KG1 (cell line): Measurements from ENCODE around the gene ASIC2.

Experiments
- DNase-seq: peaks from one replicate; lab custom pipeline; 2025; lab: John Stamatoyannopoulos, UW

The ASIC2 gene

GRCh38 chr17:33242375-33243124 lies 50.5 kb downstream of the ASIC2 start:
- no peak for DNase-seq

GRCh38 chr17:33241390-33241789 lies 51.7 kb downstream of the ASIC2 start:
- no peak for DNase-seq

- no peak for DNase-seq
These were observed 52.7 kb downstream of the ASIC2 start for GRCh38 chr17:33240362-33240761.

- no peak for DNase-seq
These were observed 53.4 kb downstream of the ASIC2 start for GRCh38 chr17:33239702-33240101.

- no peak for DNase-seq
These were observed 58.0 kb downstream of the ASIC2 start for GRCh38 chr17:33234930-33235685.

- no peak for DNase-seq
These were observed 58.9 kb downstream of the ASIC2 start for GRCh38 chr17:33234233-33234632.

GRCh38 chr17:33233811-33234177 lies 59.3 kb downstream of the ASIC2 start:
- DNase-seq: no peak

GRCh38 chr17:33229499-33229898 lies 63.6 kb downstream of the ASIC2 start:
- DNase-seq: no peak

GRCh38 chr17:33229028-33229427 lies 64.1 kb downstream of the ASIC2 start:
- no peak for DNase-seq

GRCh38 chr17:33228548-33228947 lies 64.5 kb downstream of the ASIC2 start:
- no peak for DNase-seq

- no peak for DNase-seq
These were observed 65.2 kb downstream of the ASIC2 start for GRCh38 chr17:33227911-33228310.

GRCh38 chr17:33225994-33226393 lies 67.1 kb downstream of the ASIC2 start:
- DNase-seq: no peak

GRCh38 chr17:33225509-33225908 lies 67.6 kb downstream of the ASIC2 start:
- DNase-seq: no peak

GRCh38 chr17:33220036-33220435 lies 73.1 kb downstream of the ASIC2 start:
- DNase-seq: no peak

GRCh38 chr17:33218698-33219601 lies 74.1 kb downstream of the ASIC2 start:
- DNase-seq: no peak

- no peak for DNase-seq
These were observed 75.2 kb downstream of the ASIC2 start for GRCh38 chr17:33217891-33218290.

GRCh38 chr17:33214996-33215395 lies 78.1 kb downstream of the ASIC2 start:
- no peak for DNase-seq

- DNase-seq: no peak
These were observed 82.8 kb downstream of the ASIC2 start for GRCh38 chr17:33210285-33210684.

- DNase-seq: no peak
These were observed 83.4 kb downstream of the ASIC2 start for GRCh38 chr17:33209671-33210070.

GRCh38 chr17:33207231-33207630 lies 85.9 kb downstream of the ASIC2 start:
- no peak for DNase-seq

- no peak for DNase-seq
These were observed 87.5 kb downstream of the ASIC2 start for GRCh38 chr17:33205552-33205951.

GRCh38 chr17:33204701-33205100 lies 88.4 kb downstream of the ASIC2 start:
- DNase-seq: no peak

- no peak for DNase-seq
These were observed 88.9 kb downstream of the ASIC2 start for GRCh38 chr17:33204156-33204555.
